ENCODE measurements around the gene LMAN1L. TPM values are rescaled to one million over a fixed set of nuclear protein-coding genes. Genes with fewer than 3 reads are reported as not detected.

The LMAN1L gene
- total RNA-seq, 1 donor from 2014 or later, result not detected

GRCh38 chr15:74864296-74864695, 51.7 kb downstream of the LMAN1L start:
- peaks cover 52% of the 10 kb centered on the region for H3K4me1 Mint-ChIP-seq (ENCODE audit: low read depth)
- H3K27ac Mint-ChIP-seq (ENCODE audit: unreplicated experiment), result peak overlapping the region; percentile 19
- H3K36me3 Mint-ChIP-seq (ENCODE audit: low read depth), result peaks cover 2% of the 10 kb centered on the region
- no peak overlapping the region for H3K4me3 Mint-ChIP-seq (ENCODE audit: unreplicated experiment)
- DNase-seq (ENCODE audit: low spot score), result no peak
- TF ChIP-seq CTCF (IDR thresholded peaks at IDR 0.05), result no peak
- no peaks in the 10 kb centered on the region for H3K9me3 Mint-ChIP-seq (ENCODE audit: low read depth)
- no peaks in the 10 kb centered on the region for H3K27me3 Mint-ChIP-seq (ENCODE audit: low read depth)

- no peak for DNase-seq (ENCODE audit: low spot score)
- peak overlapping the region; percentile 91 for H3K27ac Mint-ChIP-seq (ENCODE audit: unreplicated experiment)
- H3K9me3 Mint-ChIP-seq (ENCODE audit: low read depth), result no peaks in the 10 kb centered on the region
- H3K27me3 Mint-ChIP-seq (ENCODE audit: low read depth), result no peaks in the 10 kb centered on the region
- peaks cover 2% of the 10 kb centered on the region for H3K36me3 Mint-ChIP-seq (ENCODE audit: low read depth)
- no peak overlapping the region for H3K4me3 Mint-ChIP-seq (ENCODE audit: unreplicated experiment)
- H3K4me1 Mint-ChIP-seq (ENCODE audit: low read depth), result peaks cover 62% of the 10 kb centered on the region
- TF ChIP-seq CTCF (IDR thresholded peaks at IDR 0.05), result no peak
Measured at GRCh38 chr15:74865316-74865715, 52.7 kb downstream of the LMAN1L start.

GRCh38 chr15:74866090-74866489, 53.5 kb downstream of the LMAN1L start:
- Mint-ChIP-seq H3K4me1 (ENCODE audit: low read depth) (peaks cover 69% of the 10 kb centered on the region), H3K27ac (ENCODE audit: unreplicated experiment) (peak overlapping the region; percentile 91), H3K4me3 (ENCODE audit: unreplicated experiment) (no peak overlapping the region), H3K36me3 (ENCODE audit: low read depth) (peaks cover 2% of the 10 kb centered on the region), H3K9me3 (ENCODE audit: low read depth) (no peaks in the 10 kb centered on the region), H3K27me3 (ENCODE audit: low read depth) (no peaks in the 10 kb centered on the region)
- no peak for DNase-seq (ENCODE audit: low spot score)
- no peak for TF ChIP-seq CTCF (IDR thresholded peaks at IDR 0.05)

- TF ChIP-seq CTCF (IDR thresholded peaks at IDR 0.05), result no peak
- Mint-ChIP-seq H3K4me1 (ENCODE audit: low read depth) (peaks cover 80% of the 10 kb centered on the region), H3K9me3 (ENCODE audit: low read depth) (no peaks in the 10 kb centered on the region), H3K36me3 (ENCODE audit: low read depth) (peaks cover 2% of the 10 kb centered on the region), H3K27me3 (ENCODE audit: low read depth) (no peaks in the 10 kb centered on the region), H3K27ac (ENCODE audit: unreplicated experiment) (peak overlapping the region; percentile 64), H3K4me3 (ENCODE audit: unreplicated experiment) (no peak overlapping the region)
- DNase-seq (ENCODE audit: low spot score), result no peak
Measured at GRCh38 chr15:74867466-74868038, 54.9 kb downstream of the LMAN1L start.

- H3K9me3 Mint-ChIP-seq (ENCODE audit: low read depth), result no peaks in the 10 kb centered on the region
- TF ChIP-seq CTCF (IDR thresholded peaks at IDR 0.05), result no peak
- H3K4me3 Mint-ChIP-seq (ENCODE audit: unreplicated experiment), result no peak overlapping the region
- no peak for DNase-seq (ENCODE audit: low spot score)
- H3K27me3 Mint-ChIP-seq (ENCODE audit: low read depth), result no peaks in the 10 kb centered on the region
- H3K36me3 Mint-ChIP-seq (ENCODE audit: low read depth), result peaks cover 2% of the 10 kb centered on the region
- H3K4me1 Mint-ChIP-seq (ENCODE audit: low read depth), result peaks cover 84% of the 10 kb centered on the region
- peak overlapping the region; percentile 64 for H3K27ac Mint-ChIP-seq (ENCODE audit: unreplicated experiment)
Measured at GRCh38 chr15:74868059-74868458, 55.4 kb downstream of the LMAN1L start.
